DND-41 (cell line): ENCODE data around the gene PTBP1.

Experiments
- ATAC-seq: fragments of 200-7000 bp; cut with Tn5 transposase; 3 replicates; pipeline ENCODE4 v1.9.1; 2021; ENCODE audit warnings: low read depth; ENCODE audit not compliant: insufficient read depth
- DNase-seq: peaks from one replicate; pipeline ENCODE4 v3.0.0-alpha.2; 2020
- H2AFZ ChIP-seq: 2 replicates; pipeline ENCODE4 v1.6.0; 2012; ENCODE audit warnings: low read depth, low read length
- H3K27ac ChIP-seq: 2 replicates; pipeline ENCODE4 v1.5.1; 2012; ENCODE audit warnings: low read length, inconsistent platforms
- H3K27me3 ChIP-seq: fragments of 200-600 bp; sonication (generic); 2 replicates; pipeline ENCODE4 v1.6.0; 2012; ENCODE audit warnings: low read length, mild to moderate bottlenecking, inconsistent platforms; ENCODE audit not compliant: insufficient read depth, poor library complexity
- H3K36me3 ChIP-seq: 2 replicates; pipeline ENCODE4 v1.5.1; 2012; ENCODE audit warnings: low read length, inconsistent platforms; ENCODE audit not compliant: insufficient read depth
- H3K4me1 ChIP-seq: 2 replicates; pipeline ENCODE4 v1.5.1; 2012; ENCODE audit warnings: mild to moderate bottlenecking, low read length; ENCODE audit not compliant: insufficient read depth
- H3K4me2 ChIP-seq: 2 replicates; pipeline ENCODE4 v1.6.0; 2012; ENCODE audit warnings: mild to moderate bottlenecking, moderate library complexity, low read length, inconsistent platforms; ENCODE audit not compliant: insufficient read depth
- H3K4me3 ChIP-seq, 2 experiments: fragments of 200-600 bp in 1 of 2; shearing (Covaris generic) in 1 of 2; 2 replicates each; pipeline ENCODE4 v1.5.1; 2012 to 2016; ENCODE audit warnings: inconsistent platforms in 2 of 2, low read length in 2 of 2, mild to moderate bottlenecking in 2 of 2, low read depth in 1 of 2, moderate library complexity in 1 of 2
- H3K79me2 ChIP-seq: 2 replicates; pipeline ENCODE4 v1.6.0; 2012; ENCODE audit warnings: low read length, inconsistent platforms; ENCODE audit not compliant: insufficient read depth
- H3K9ac ChIP-seq: 2 replicates; pipeline ENCODE4 v1.6.0; 2012; ENCODE audit warnings: low read depth, mild to moderate bottlenecking, inconsistent platforms, low read length, moderate library complexity
- H3K9me3 ChIP-seq: 2 replicates; pipeline ENCODE4 v1.5.1; 2012; ENCODE audit warnings: low read length, moderate library complexity, mild to moderate bottlenecking, inconsistent platforms; ENCODE audit not compliant: insufficient read depth, severe bottlenecking
- H4K20me1 ChIP-seq: 2 replicates; pipeline ENCODE4 v1.6.0; 2012; ENCODE audit warnings: low read length; ENCODE audit not compliant: insufficient read depth
- CTCF ChIP-seq: IDR thresholded peaks from 2 replicates; pipeline ENCODE4 v1.5.1; 2012; ENCODE audit warnings: borderline replicate concordance, low read length, moderate library complexity, mild to moderate bottlenecking; ENCODE audit not compliant: poor library complexity, severe bottlenecking; ENCODE audit errors: extremely low read depth
- EZH2 ChIP-seq: IDR thresholded peaks from 3 replicates; pipeline ENCODE4 v1.6.1; 2012; ENCODE audit warnings: borderline replicate concordance, low read depth, mild to moderate bottlenecking, moderate library complexity, low read length, inconsistent platforms; ENCODE audit not compliant: severe bottlenecking

The PTBP1 gene

GRCh38 chr19:763869-764268, 33.4 kb upstream of the PTBP1 start:
- no peak overlapping the region for H3K4me2 ChIP-seq
- H3K4me3 ChIP-seq: no peak overlapping the region
- no peak for DNase-seq
- H2AFZ ChIP-seq: no peak overlapping the region
- ATAC-seq: no peak
- no peak overlapping the region for H3K27ac ChIP-seq
- H3K9me3 ChIP-seq: no peaks in the 10 kb centered on the region
- no peak for TF ChIP-seq EZH2
- TF ChIP-seq CTCF: no peak
- H4K20me1 ChIP-seq: no peaks in the 10 kb centered on the region
- no peaks in the 10 kb centered on the region for H3K27me3 ChIP-seq
- no peaks in the 10 kb centered on the region for H3K36me3 ChIP-seq
- no peak overlapping the region for H3K9ac ChIP-seq
- no peaks in the 10 kb centered on the region for H3K4me1 ChIP-seq
- H3K79me2 ChIP-seq: no peaks in the 10 kb centered on the region

GRCh38 chr19:764301-764700, 33.0 kb upstream of the PTBP1 start:
- Histone ChIP-seq H3K27ac (no peak overlapping the region), H3K27me3 (no peaks in the 10 kb centered on the region), H3K4me1 (no peaks in the 10 kb centered on the region), H3K9me3 (no peaks in the 10 kb centered on the region), H2AFZ (no peak overlapping the region), H3K4me2 (no peak overlapping the region), H4K20me1 (no peaks in the 10 kb centered on the region), H3K9ac (no peak overlapping the region), H3K36me3 (no peaks in the 10 kb centered on the region), H3K4me3 (no peak overlapping the region), H3K79me2 (no peaks in the 10 kb centered on the region)
- ATAC-seq (no peak), DNase-seq (no peak)
- TF ChIP-seq CTCF (no peak), EZH2 (no peak)

- no peak for ATAC-seq
- no peaks in the 10 kb centered on the region for H3K4me1 ChIP-seq
- H3K27me3 ChIP-seq: no peaks in the 10 kb centered on the region
- no peak overlapping the region for H3K27ac ChIP-seq
- no peak overlapping the region for H3K4me3 ChIP-seq
- no peaks in the 10 kb centered on the region for H3K79me2 ChIP-seq
- no peaks in the 10 kb centered on the region for H4K20me1 ChIP-seq
- no peaks in the 10 kb centered on the region for H3K9me3 ChIP-seq
- H2AFZ ChIP-seq: no peak overlapping the region
- no peak for TF ChIP-seq CTCF
- no peak for TF ChIP-seq EZH2
- H3K9ac ChIP-seq: no peak overlapping the region
- H3K4me2 ChIP-seq: no peak overlapping the region
- no peak for DNase-seq
- no peaks in the 10 kb centered on the region for H3K36me3 ChIP-seq
These were observed 32.0 kb upstream of the PTBP1 start for GRCh38 chr19:765179-765738.

GRCh38 chr19:768424-768823, 28.8 kb upstream of the PTBP1 start:
- Histone ChIP-seq H2AFZ (no peak overlapping the region), H3K79me2 (no peaks in the 10 kb centered on the region), H3K27ac (no peak overlapping the region), H3K27me3 (no peaks in the 10 kb centered on the region), H3K9ac (no peak overlapping the region), H3K36me3 (no peaks in the 10 kb centered on the region), H3K4me2 (no peak overlapping the region), H3K4me3 (no peak overlapping the region), H3K9me3 (no peaks in the 10 kb centered on the region), H4K20me1 (no peaks in the 10 kb centered on the region), H3K4me1 (no peaks in the 10 kb centered on the region)
- ATAC-seq (no peak), DNase-seq (no peak)
- TF ChIP-seq EZH2: no peak
- no peak for TF ChIP-seq CTCF
